Endothelial cell of umbilical vein (primary cell): ENCODE data around the gene NOD2.

Experiments used
- CTCF ChIP-seq, 2 donors: IDR thresholded peaks; 1 replicate in 1 of 2; 2 replicates in 1 of 2; pipeline ENCODE4 v1.5.1; 2011; ENCODE audit warnings: low read length in 2 of 2, mild to moderate bottlenecking in 2 of 2, moderate library complexity in 2 of 2, control low read depth in 1 of 2, inconsistent platforms in 1 of 2, low read depth in 1 of 2; ENCODE audit not compliant: insufficient read depth in 1 of 2; ENCODE audit errors: extremely low read depth in 1 of 2
- EZH2 ChIP-seq: IDR thresholded peaks from 2 replicates; pipeline ENCODE4 v1.6.1; 2012; ENCODE audit warnings: borderline replicate concordance, low read depth, mild to moderate bottlenecking, moderate library complexity, low read length, inconsistent platforms; ENCODE audit not compliant: severe bottlenecking
- JUN ChIP-seq: IDR thresholded peaks from 2 replicates; pipeline ENCODE4 v1.6.1; 2011; ENCODE audit warnings: borderline replicate concordance, low read depth; ENCODE audit not compliant: insufficient read length, insufficient read depth
- MYC ChIP-seq: IDR thresholded peaks from one replicate; pipeline ENCODE4 v1.6.1; 2011; ENCODE audit warnings: mild to moderate bottlenecking, low read depth, low read length
- POLR2A ChIP-seq: IDR thresholded peaks from 2 replicates; pipeline ENCODE4 v1.6.1; 2012; ENCODE audit warnings: low read depth, mild to moderate bottlenecking, control low read depth, low read length
- POLR2AphosphoS5 ChIP-seq: IDR thresholded peaks from 2 replicates; pipeline ENCODE4 v1.6.1; 2012; ENCODE audit warnings: low read depth, mild to moderate bottlenecking, control low read depth, low read length, moderate library complexity; ENCODE audit not compliant: insufficient read depth
- TF ChIP-seq, protein P1 (sequence below): IDR thresholded peaks from 2 replicates; pipeline ENCODE4 v1.6.1; 2011; ENCODE audit not compliant: insufficient read depth, insufficient read length

- TF ChIP-seq CTCF (IDR thresholded peaks at IDR 0.05; ENCODE audit: extremely low read depth in 1 of 2, insufficient read depth in 1 of 2, low read depth in 1 of 2, low read length in 2 of 2) (no peak), MYC (no peak), POLR2A (no peak), POLR2AphosphoS5 (no peak), EZH2 (no peak), JUN (no peak)
- TF ChIP-seq, protein P1, sequence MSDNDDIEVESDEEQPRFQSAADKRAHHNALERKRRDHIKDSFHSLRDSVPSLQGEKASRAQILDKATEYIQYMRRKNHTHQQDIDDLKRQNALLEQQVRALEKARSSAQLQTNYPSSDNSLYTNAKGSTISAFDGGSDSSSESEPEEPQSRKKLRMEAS = no peak
These were observed 29.1 kb upstream of the NOD2 start for GRCh38 chr16:50664270-50664669.
